Activated T-cell treated with anti-CD3 and anti-CD28 coated beads, Interleukin-2, amount 50 U/mL, for 24 hours (primary cell): ENCODE data around the gene NCF4.

Source experiments
- DNase-seq: peaks from one replicate; pipeline ENCODE4 v3.0.0-alpha.2; 2020
- H3K27ac Mint-ChIP-seq: 2 replicates; pipeline ENCODE4 v1.8.0; 2020; ENCODE audit warnings: mild to moderate bottlenecking, mixed read lengths
- H3K27me3 Mint-ChIP-seq: 2 replicates; pipeline ENCODE4 v1.8.0; 2020; ENCODE audit warnings: mixed read lengths
- H3K36me3 Mint-ChIP-seq: 2 replicates; pipeline ENCODE4 v1.8.0; 2020; ENCODE audit warnings: low read depth, mixed read lengths
- H3K4me1 Mint-ChIP-seq: 2 replicates; pipeline ENCODE4 v1.8.0; 2020; ENCODE audit warnings: low read depth, mixed read lengths
- H3K4me3 Mint-ChIP-seq: 2 replicates; pipeline ENCODE4 v1.8.0; 2020; ENCODE audit warnings: mild to moderate bottlenecking, moderate library complexity, mixed read lengths
- H3K9me3 Mint-ChIP-seq: 2 replicates; pipeline ENCODE4 v1.8.0; 2020; ENCODE audit warnings: mixed read lengths

Gene NCF4

DNA sequence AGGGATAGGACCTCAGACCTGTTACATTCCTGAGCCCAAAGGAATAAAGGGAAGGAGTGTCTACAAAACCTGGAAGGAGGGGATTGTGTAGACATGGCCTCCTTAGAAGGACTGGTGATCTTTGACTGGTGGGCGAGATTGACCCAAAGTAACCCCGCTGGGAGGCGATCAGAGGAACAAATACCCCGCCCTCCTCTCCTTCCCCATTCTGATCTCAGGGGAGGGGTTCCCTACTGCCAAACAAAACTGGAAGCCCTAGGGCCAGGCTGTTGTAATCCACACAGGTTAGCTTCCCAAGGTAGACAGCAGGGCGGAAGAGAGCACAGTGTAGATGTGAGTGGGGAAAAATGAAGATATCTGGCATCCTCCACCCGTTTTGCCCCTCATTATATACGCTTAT lies 24.7 kb downstream of the NCF4 start:
- Mint-ChIP-seq H3K36me3 (no peaks in the 10 kb centered on the region), H3K27me3 (peaks cover 8% of the 10 kb centered on the region), H3K9me3 (peaks cover 18% of the 10 kb centered on the region), H3K4me3 (no peak overlapping the region), H3K27ac (no peak overlapping the region), H3K4me1 (peaks cover 43% of the 10 kb centered on the region)
- no peak for DNase-seq

GRCh38 chr22:36886016-36886415 lies 25.2 kb downstream of the NCF4 start:
- H3K27ac Mint-ChIP-seq: no peak overlapping the region
- H3K4me1 Mint-ChIP-seq: peaks cover 43% of the 10 kb centered on the region
- H3K36me3 Mint-ChIP-seq: no peaks in the 10 kb centered on the region
- H3K4me3 Mint-ChIP-seq: no peak overlapping the region
- H3K9me3 Mint-ChIP-seq: peaks cover 18% of the 10 kb centered on the region
- DNase-seq: no peak
- peaks cover 8% of the 10 kb centered on the region for H3K27me3 Mint-ChIP-seq

DNA sequence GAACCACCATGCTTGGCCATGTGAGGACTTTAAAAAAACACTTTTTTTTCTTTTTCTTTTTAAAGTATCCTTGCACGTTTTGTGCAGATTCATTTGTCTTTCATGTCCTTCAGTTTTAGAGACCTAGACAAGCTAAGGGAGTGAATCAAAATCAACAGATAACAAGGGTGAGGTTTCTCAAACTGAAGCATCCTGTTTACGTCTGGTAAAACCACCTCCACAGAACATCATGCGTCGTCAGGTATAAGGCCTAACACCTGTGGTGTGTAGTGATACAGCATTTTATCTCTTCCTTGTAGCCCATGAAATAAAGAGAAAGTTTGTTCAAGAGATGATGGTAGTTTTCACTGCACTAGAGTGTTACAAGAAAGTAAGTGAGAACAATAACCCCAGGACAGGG lies 26.4 kb downstream of the NCF4 start:
- H3K27me3 Mint-ChIP-seq: peaks cover 8% of the 10 kb centered on the region
- H3K9me3 Mint-ChIP-seq: peaks cover 12% of the 10 kb centered on the region
- H3K4me3 Mint-ChIP-seq: no peak overlapping the region
- H3K4me1 Mint-ChIP-seq: peaks cover 37% of the 10 kb centered on the region
- H3K27ac Mint-ChIP-seq: peak overlapping the region; percentile 4
- DNase-seq: no peak
- H3K36me3 Mint-ChIP-seq: no peaks in the 10 kb centered on the region

DNA sequence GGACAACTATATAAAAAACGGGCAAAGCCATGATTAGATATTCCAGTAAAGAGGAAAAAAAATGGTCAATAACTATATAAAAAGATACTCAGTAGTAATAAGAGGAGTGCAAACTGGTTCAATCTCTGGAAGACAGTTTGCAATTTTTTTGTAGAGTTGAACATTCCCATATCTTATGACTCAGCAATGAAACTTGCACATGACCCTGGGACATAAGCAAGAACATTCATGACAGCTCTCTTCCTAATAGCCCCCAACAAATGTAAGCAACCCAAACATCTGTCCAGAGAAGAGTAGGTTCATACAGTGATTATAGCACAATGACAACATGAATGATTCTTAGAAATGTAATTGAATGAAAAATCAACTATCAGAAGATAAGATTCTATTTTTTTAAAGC lies 30.8 kb downstream of the NCF4 start:
- no peaks in the 10 kb centered on the region for H3K36me3 Mint-ChIP-seq
- H3K27me3 Mint-ChIP-seq: peaks cover 2% of the 10 kb centered on the region
- H3K9me3 Mint-ChIP-seq: peaks cover 8% of the 10 kb centered on the region
- H3K27ac Mint-ChIP-seq: no peak overlapping the region
- H3K4me3 Mint-ChIP-seq: no peak overlapping the region
- H3K4me1 Mint-ChIP-seq: peaks cover 10% of the 10 kb centered on the region
- DNase-seq: no peak

DNA sequence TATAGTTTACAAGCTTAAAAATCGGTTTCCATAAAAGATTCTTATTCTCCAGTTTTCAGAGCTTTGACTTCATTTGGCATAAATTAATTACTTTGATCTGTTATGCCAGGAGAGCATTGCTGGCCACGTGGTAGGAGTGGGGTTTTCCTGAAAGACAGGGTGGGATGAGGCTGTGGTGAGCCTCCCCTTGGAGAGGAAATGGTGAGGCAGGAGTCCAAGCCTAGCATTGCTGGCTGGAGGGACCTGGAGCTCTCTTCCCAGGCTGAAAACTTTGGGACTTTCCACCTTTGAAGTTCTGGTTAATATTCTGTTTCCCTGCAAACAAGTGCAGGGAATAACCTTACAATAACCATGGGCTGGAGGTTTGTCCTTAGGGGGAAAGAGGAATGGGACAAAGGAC lies 31.5 kb downstream of the NCF4 start:
- Mint-ChIP-seq H3K27ac (no peak overlapping the region), H3K27me3 (peaks cover 2% of the 10 kb centered on the region), H3K4me3 (no peak overlapping the region), H3K36me3 (no peaks in the 10 kb centered on the region), H3K4me1 (peaks cover 7% of the 10 kb centered on the region), H3K9me3 (peaks cover 8% of the 10 kb centered on the region)
- no peak for DNase-seq

DNA sequence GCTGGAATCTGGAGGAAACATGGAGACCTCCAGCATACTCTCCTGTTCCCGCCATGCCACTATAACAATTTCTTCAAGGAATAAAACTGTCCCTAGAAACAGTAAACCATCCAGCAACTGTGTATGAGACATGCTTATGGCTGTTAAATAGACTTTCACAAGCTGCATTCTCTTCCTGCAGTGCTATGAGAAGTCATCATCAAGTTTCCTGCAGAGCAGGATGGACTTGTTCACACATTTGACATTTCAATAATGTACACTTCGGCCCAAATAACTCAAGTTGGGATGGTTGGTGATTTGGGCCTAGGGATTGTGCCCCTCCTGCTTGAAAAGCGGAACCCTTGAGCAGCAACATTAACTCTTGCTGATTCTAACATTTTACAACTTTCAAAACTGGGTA lies 32.5 kb downstream of the NCF4 start:
- peaks cover 3% of the 10 kb centered on the region for H3K4me1 Mint-ChIP-seq
- no peak for DNase-seq
- no peak overlapping the region for H3K4me3 Mint-ChIP-seq
- no peak overlapping the region for H3K27ac Mint-ChIP-seq
- H3K36me3 Mint-ChIP-seq: no peaks in the 10 kb centered on the region
- H3K27me3 Mint-ChIP-seq: no peaks in the 10 kb centered on the region
- H3K9me3 Mint-ChIP-seq: peaks cover 8% of the 10 kb centered on the region

DNA sequence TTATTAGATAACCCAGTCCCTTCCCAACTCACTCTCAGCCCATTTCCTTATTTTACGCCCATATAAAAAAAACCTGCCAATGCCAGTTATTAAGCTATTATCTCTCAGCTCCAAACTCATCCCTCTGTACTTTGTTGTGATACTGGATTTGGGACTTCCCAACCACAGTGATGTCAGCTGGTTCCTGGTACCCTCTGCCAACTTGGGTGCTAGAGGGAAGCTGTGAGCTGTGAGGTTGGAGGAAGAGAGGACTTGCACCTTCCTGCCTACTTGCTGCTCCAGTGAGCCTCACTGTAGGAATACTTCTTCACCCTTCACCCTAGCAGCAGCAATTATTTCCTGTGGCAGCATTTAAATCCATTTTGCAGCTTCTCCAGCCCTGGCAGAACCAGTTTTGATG lies 33.5 kb downstream of the NCF4 start:
- H3K9me3 Mint-ChIP-seq: peaks cover 8% of the 10 kb centered on the region
- H3K27me3 Mint-ChIP-seq: peaks cover 8% of the 10 kb centered on the region
- no peak overlapping the region for H3K27ac Mint-ChIP-seq
- no peak overlapping the region for H3K4me3 Mint-ChIP-seq
- no peak for DNase-seq
- peaks cover 3% of the 10 kb centered on the region for H3K4me1 Mint-ChIP-seq
- H3K36me3 Mint-ChIP-seq: no peaks in the 10 kb centered on the region

DNA sequence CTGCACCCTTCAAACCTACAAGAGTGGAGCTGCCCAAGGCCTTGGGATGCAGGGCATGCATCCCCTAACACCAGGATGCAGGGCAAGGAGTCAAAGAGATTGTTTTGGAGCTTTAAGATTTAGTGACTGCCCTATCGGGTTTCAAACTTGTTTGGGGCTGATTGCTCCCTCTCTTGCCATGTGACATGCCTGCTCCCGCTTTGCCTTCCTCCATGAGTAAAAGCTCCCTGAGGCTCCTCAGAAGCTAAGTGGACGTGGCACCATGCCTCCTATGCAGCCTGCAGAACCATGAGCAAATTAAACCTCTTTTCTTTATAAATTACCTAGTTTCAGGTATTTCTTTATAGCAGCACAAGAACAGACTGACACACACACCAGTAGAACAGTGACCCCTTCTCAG lies 36.8 kb downstream of the NCF4 start:
- H3K27ac Mint-ChIP-seq: no peak overlapping the region
- H3K36me3 Mint-ChIP-seq: no peaks in the 10 kb centered on the region
- peaks cover 8% of the 10 kb centered on the region for H3K9me3 Mint-ChIP-seq
- no peak overlapping the region for H3K4me3 Mint-ChIP-seq
- no peak for DNase-seq
- H3K4me1 Mint-ChIP-seq: peaks cover 8% of the 10 kb centered on the region
- H3K27me3 Mint-ChIP-seq: peaks cover 32% of the 10 kb centered on the region

DNA sequence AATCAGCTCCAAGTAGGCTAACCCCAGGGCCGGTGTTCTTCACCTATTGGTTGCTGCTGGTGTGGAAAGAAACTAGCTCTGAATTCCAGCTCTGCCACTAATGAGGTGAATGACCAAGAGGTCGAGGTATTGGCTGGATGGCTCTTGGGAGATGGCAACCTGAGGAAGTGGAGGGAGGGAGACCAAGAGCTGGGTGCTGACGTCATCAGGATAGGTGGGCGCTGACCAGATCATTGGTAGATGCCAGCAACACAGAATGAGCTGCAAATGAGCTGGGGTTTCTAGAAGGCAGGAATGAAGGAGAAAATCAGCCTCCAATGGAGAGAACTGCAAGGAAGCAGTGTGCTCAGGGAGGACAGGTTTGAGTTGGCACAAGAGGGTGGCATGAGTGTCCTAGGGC lies 37.9 kb downstream of the NCF4 start:
- Mint-ChIP-seq H3K4me1 (peaks cover 8% of the 10 kb centered on the region), H3K27me3 (peaks cover 37% of the 10 kb centered on the region), H3K4me3 (no peak overlapping the region), H3K27ac (no peak overlapping the region), H3K9me3 (peaks cover 8% of the 10 kb centered on the region), H3K36me3 (no peaks in the 10 kb centered on the region)
- no peak for DNase-seq

DNA sequence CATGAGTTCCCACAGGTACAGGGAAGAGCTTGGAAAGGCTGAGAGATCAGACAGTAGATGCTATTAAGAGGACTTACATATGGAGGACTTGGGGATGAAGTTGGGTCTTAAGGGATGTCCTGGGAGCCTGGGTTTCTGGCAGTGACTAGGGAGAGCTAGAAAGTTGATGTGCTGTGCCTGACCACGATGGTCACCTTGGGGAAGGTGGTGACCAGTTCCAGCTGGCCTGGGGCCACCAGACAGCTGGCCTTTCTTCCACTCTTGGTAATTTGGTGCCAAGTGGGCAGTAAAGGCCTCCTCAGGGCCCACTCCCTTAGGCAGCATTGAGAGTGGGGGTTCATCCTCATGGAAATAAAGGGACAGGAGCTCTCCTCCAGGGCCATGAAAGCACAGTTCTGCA lies 38.7 kb downstream of the NCF4 start:
- H3K9me3 Mint-ChIP-seq: peaks cover 8% of the 10 kb centered on the region
- DNase-seq: no peak
- no peaks in the 10 kb centered on the region for H3K36me3 Mint-ChIP-seq
- H3K4me1 Mint-ChIP-seq: peaks cover 8% of the 10 kb centered on the region
- H3K4me3 Mint-ChIP-seq: no peak overlapping the region
- no peak overlapping the region for H3K27ac Mint-ChIP-seq
- H3K27me3 Mint-ChIP-seq: peaks cover 43% of the 10 kb centered on the region

GRCh38 chr22:36900225-36900624 lies 39.4 kb downstream of the NCF4 start:
- DNase-seq: no peak
- peaks cover 49% of the 10 kb centered on the region for H3K27me3 Mint-ChIP-seq
- H3K27ac Mint-ChIP-seq: no peak overlapping the region
- H3K9me3 Mint-ChIP-seq: peaks cover 3% of the 10 kb centered on the region
- H3K36me3 Mint-ChIP-seq: no peaks in the 10 kb centered on the region
- peaks cover 8% of the 10 kb centered on the region for H3K4me1 Mint-ChIP-seq
- no peak overlapping the region for H3K4me3 Mint-ChIP-seq

DNA sequence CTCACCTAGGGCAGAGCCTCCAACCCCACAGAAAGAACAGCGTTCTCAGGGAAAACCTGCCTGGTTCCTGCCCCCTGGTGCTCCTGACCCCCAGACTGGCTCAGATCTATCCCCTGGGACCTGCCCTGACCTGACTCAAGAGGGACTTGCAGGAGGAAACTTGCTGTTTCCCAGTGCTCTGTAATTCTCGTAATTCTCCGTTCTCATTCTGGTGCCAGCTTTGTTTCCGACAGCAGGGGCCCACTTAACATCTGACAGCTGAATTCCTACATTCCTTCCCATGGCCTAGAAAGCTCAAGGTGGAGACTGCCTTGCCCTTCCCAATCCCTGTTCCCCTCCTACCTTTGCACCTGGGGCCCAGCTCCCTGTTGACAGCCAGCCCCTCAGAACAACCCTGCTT lies 40.1 kb downstream of the NCF4 start:
- Mint-ChIP-seq H3K27me3 (peaks cover 51% of the 10 kb centered on the region), H3K4me3 (no peak overlapping the region), H3K36me3 (no peaks in the 10 kb centered on the region), H3K27ac (no peak overlapping the region), H3K4me1 (peaks cover 8% of the 10 kb centered on the region), H3K9me3 (no peaks in the 10 kb centered on the region)
- no peak for DNase-seq

- no peak overlapping the region for H3K4me3 Mint-ChIP-seq
- no peaks in the 10 kb centered on the region for H3K36me3 Mint-ChIP-seq
- peak overlapping the region; percentile 65 for H3K27ac Mint-ChIP-seq
- H3K9me3 Mint-ChIP-seq: no peaks in the 10 kb centered on the region
- no peak for DNase-seq
- H3K4me1 Mint-ChIP-seq: peaks cover 8% of the 10 kb centered on the region
- peaks cover 55% of the 10 kb centered on the region for H3K27me3 Mint-ChIP-seq
Observed at GRCh38 chr22:36901411-36902142, 40.8 kb downstream of the NCF4 start.

GRCh38 chr22:36902143-36902926 lies 41.5 kb downstream of the NCF4 start:
- H3K27me3 Mint-ChIP-seq: peaks cover 55% of the 10 kb centered on the region
- H3K4me1 Mint-ChIP-seq: peaks cover 8% of the 10 kb centered on the region
- no peaks in the 10 kb centered on the region for H3K9me3 Mint-ChIP-seq
- no peak overlapping the region for H3K4me3 Mint-ChIP-seq
- DNase-seq: no peak
- H3K27ac Mint-ChIP-seq: no peak overlapping the region
- no peaks in the 10 kb centered on the region for H3K36me3 Mint-ChIP-seq

DNA sequence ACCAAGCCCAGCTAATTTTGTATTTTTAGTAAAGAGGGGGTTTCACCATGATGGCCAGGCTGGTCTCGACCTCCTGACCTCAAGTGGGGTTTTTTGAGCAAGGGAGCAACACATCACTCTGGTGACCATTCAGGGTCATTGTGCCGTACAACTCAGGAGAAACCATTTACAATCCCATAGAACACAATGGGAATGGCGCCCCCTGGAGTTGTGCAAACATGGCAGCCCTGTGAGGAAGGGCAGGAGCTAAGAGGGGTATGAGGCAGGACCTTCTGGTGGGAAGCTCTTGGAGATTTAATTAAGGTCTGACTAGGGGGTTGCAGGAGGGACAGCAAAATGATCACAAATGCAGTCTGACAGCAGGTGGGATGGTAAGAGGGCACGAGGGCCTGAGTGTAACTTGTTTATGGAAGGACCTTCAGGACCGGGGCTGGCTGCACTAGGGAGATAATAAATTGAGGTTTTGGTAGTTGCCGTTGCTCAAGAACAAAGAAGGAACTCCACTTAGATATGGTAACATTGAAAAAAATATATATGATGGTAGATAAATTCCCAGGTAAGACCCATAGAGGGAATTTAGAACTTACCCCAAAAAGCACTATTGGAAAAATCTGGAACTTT lies 43.6 kb downstream of the NCF4 start:
- no peak for DNase-seq
- no peak overlapping the region for H3K27ac Mint-ChIP-seq
- peaks cover 59% of the 10 kb centered on the region for H3K27me3 Mint-ChIP-seq
- peaks cover 8% of the 10 kb centered on the region for H3K4me1 Mint-ChIP-seq
- H3K4me3 Mint-ChIP-seq: no peak overlapping the region
- H3K9me3 Mint-ChIP-seq: no peaks in the 10 kb centered on the region
- no peaks in the 10 kb centered on the region for H3K36me3 Mint-ChIP-seq
